GM23248 (cell line): ENCODE data around the gene P3H3. TPM values are rescaled to one million over a fixed set of nuclear protein-coding genes. Genes with fewer than 3 reads are reported as not detected.

Experiments used
- DNase-seq: peaks from one replicate; pipeline ENCODE4 v3.0.0-alpha.2; 2015
- H2AFZ ChIP-seq: fragments of 200-600 bp; sonication (generic); 2 replicates; pipeline ENCODE4 v1.6.1; 2016; ENCODE audit warnings: antibody characterized with exemption
- H3F3A ChIP-seq: fragments of 200-600 bp; sonication (generic); 2 replicates; pipeline ENCODE4 v1.6.1; 2016; ENCODE audit warnings: mild to moderate bottlenecking, antibody characterized with exemption, mixed run types; ENCODE audit not compliant: insufficient read depth
- H3K27ac ChIP-seq: fragments of 200-600 bp; sonication (generic); 2 replicates; pipeline ENCODE4 v1.5.1; 2016; ENCODE audit warnings: mild to moderate bottlenecking
- H3K27me3 ChIP-seq: fragments of 200-600 bp; sonication (generic); replicated peaks from 2 replicates; pipeline ENCODE4 v1.6.1; 2016; ENCODE audit warnings: mild to moderate bottlenecking; ENCODE audit not compliant: insufficient read depth
- H3K36me3 ChIP-seq: fragments of 200-600 bp; sonication (generic); 2 replicates; pipeline ENCODE4 v1.6.1; 2016; ENCODE audit warnings: low read depth, mild to moderate bottlenecking
- H3K4me1 ChIP-seq: fragments of 200-600 bp; sonication (generic); 2 replicates; pipeline ENCODE4 v1.6.1; 2016; ENCODE audit warnings: mild to moderate bottlenecking; ENCODE audit not compliant: insufficient read depth
- H3K4me2 ChIP-seq: fragments of 200-600 bp; sonication (generic); one replicate; pipeline ENCODE4 v1.6.1; 2016; ENCODE audit warnings: mild to moderate bottlenecking; ENCODE audit not compliant: unreplicated experiment
- H3K4me3 ChIP-seq: fragments of 200-600 bp; sonication (generic); 2 replicates; pipeline ENCODE4 v1.5.1; 2016; ENCODE audit warnings: mild to moderate bottlenecking
- H3K79me2 ChIP-seq: fragments of 200-600 bp; sonication (generic); 2 replicates; pipeline ENCODE4 v1.6.1; 2016; ENCODE audit warnings: mild to moderate bottlenecking; ENCODE audit not compliant: insufficient read depth
- H3K9ac ChIP-seq: fragments of 200-600 bp; sonication (generic); 2 replicates; pipeline ENCODE4 v1.6.1; 2016; ENCODE audit warnings: mild to moderate bottlenecking
- H3K9me2 ChIP-seq: fragments of 200-600 bp; sonication (generic); 2 replicates; pipeline ENCODE4 v1.6.1; 2016; ENCODE audit warnings: mixed run types, mild to moderate bottlenecking, moderate library complexity; ENCODE audit not compliant: insufficient read depth
- H3K9me3 ChIP-seq: fragments of 200-600 bp; sonication (generic); one replicate; pipeline ENCODE4 v1.6.1; 2017; ENCODE audit warnings: low read depth
- H4K20me1 ChIP-seq: fragments of 200-600 bp; sonication (generic); 2 replicates; pipeline ENCODE4 v1.6.0; 2016; ENCODE audit not compliant: insufficient read depth
- EZH2 ChIP-seq: fragments of 200-600 bp; sonication (generic); IDR thresholded peaks from 2 replicates; pipeline ENCODE4 v1.6.1; 2018; ENCODE audit warnings: antibody characterized with exemption, mild to moderate bottlenecking; ENCODE audit not compliant: insufficient read depth, poor library complexity, severe bottlenecking
- EZH2phosphoT487 ChIP-seq: fragments of 200-600 bp; sonication (generic); IDR thresholded peaks from 2 replicates; pipeline ENCODE4 v1.6.1; 2018; ENCODE audit warnings: antibody characterized with exemption, moderate library complexity, mild to moderate bottlenecking, low read depth; ENCODE audit not compliant: insufficient read depth
- WGBS, 2 experiments: methylation state at CpG; one replicate each; pipeline ENCODE4 v1.1.6; 2015 to 2017; ENCODE audit warnings: low lambda C conversion rate in 2 of 2, low coverage in 1 of 2; ENCODE audit errors: missing lambda C conversion rate in 2 of 2; 5-methylcytosine and 5-hydroxymethylcytosine counted together
- in situ Hi-C: fragments of 300-500 bp; cut with MboI; formaldehyde crosslinking; loops from 2 replicates; pipeline ENCODE4 v1.15.0; 2020
- polyA plus RNA-seq: library from polyadenylated mRNA; unstranded; fragments of >200 nt; fragmentation: Nextera tagmentation; extraction: Ambion mirVana; gene quantifications from 2 replicates; pipeline ENCODE4 v1.2.1, GENCODE V29; 2016
- total RNA-seq: library from RNA; depleted of rRNA; stranded (reverse); fragments of >200 nt; shearing (Covaris generic); gene quantifications from 2 replicates; pipeline ENCODE4 v1.2.3, GENCODE V29; 2014

P3H3 gene
- total and polyA plus RNA-seq, 2 experiments from 2014 or later: 37.6 to 43.0 TPM

GRCh38 chr12:6849427-6849826 lies 21.2 kb downstream of the P3H3 start:
- 80 to 91% methylated on average over 2 of the region's 2 CpGs for WGBS, 2 experiments
- H3K9me3 ChIP-seq: no peaks in the 10 kb centered on the region
- peaks cover 45% of the 10 kb centered on the region for H3K79me2 ChIP-seq
- H3K36me3 ChIP-seq: peaks cover 21% of the 10 kb centered on the region; the same call in 1 of the 2 replicates
- H3K27ac ChIP-seq: no peak overlapping the region
- peaks cover 17% of the 10 kb centered on the region for H3F3A ChIP-seq
- H4K20me1 ChIP-seq: no peaks in the 10 kb centered on the region
- H3K4me3 ChIP-seq: no peak overlapping the region
- H2AFZ ChIP-seq: no peak overlapping the region
- no peaks in the 10 kb centered on the region for H3K9me2 ChIP-seq
- no peak for TF ChIP-seq EZH2phosphoT487
- no peak for DNase-seq
- no peaks in the 10 kb centered on the region for H3K27me3 ChIP-seq
- in situ Hi-C loops: no loop called here
- H3K4me1 ChIP-seq: peaks cover 13% of the 10 kb centered on the region
- H3K4me2 ChIP-seq: no peak overlapping the region
- no peak overlapping the region for H3K9ac ChIP-seq

DNA sequence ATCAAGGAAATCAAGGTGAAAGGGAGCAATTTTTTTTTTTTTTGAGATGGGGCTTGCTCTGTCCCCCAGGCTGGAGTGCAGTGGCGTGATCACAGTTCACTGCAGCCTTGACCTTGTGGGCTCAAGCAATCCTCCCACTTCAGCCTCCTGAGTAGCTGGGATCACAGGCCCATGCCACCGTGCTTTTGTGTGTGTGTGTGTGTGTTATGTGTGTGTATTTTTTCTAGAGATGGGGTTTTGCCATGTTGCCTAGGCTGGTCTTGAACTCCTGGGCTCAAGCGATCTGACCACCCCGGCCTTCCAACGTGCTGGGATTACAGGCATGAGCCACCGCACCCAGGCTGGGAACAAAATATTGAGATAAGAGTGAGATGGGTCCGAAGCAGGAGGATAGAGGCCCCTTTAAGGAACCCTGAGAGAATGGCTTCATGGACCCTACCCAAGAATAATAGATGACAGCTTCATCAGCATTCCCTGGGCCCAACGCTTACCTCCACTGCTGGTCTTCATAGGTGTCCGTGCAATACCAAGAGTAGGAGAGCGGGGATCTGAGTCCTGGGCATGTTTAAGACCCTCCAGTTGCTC lies 21.9 kb downstream of the P3H3 start:
- WGBS, 2 experiments: 48 to 50% methylated on average over 10 of the region's 10 CpGs
- peak overlapping the region; percentile 91 for H3K9ac ChIP-seq
- peaks cover 14% of the 10 kb centered on the region; the same call in 1 of the 2 replicates for H3K36me3 ChIP-seq
- no peak overlapping the region for H2AFZ ChIP-seq
- no peaks in the 10 kb centered on the region for H3K9me3 ChIP-seq
- H3K27ac ChIP-seq: no peak overlapping the region
- H3K4me2 ChIP-seq: peak overlapping the region; percentile 90
- peaks cover 52% of the 10 kb centered on the region for H3K79me2 ChIP-seq
- H3K4me1 ChIP-seq: peaks cover 14% of the 10 kb centered on the region
- in situ Hi-C loops: no loop called here
- H3K4me3 ChIP-seq: peak overlapping the region; percentile 89
- H3K27me3 ChIP-seq: no peaks in the 10 kb centered on the region
- no peak for DNase-seq
- no peaks in the 10 kb centered on the region for H4K20me1 ChIP-seq
- H3F3A ChIP-seq: peaks cover 17% of the 10 kb centered on the region
- TF ChIP-seq EZH2 (no peak), EZH2phosphoT487 (no peak)
- H3K9me2 ChIP-seq: no peaks in the 10 kb centered on the region

DNA sequence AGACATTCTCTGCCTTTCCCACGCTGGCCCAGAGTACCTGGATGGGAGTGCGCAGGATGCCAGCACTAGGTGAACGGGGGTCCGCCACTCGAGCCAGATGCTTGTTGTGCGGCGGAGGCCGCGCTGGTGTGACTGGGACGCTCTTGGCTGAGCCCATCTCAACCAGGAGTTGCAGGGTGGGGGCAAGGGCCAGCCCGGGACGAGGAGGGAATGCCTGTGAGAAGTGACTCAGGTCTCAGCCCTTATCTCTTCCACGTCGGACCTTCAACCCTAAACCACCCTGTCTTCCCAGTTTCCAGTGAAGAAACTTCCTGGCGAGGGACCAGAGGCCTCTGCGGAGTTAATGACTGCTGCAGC lies 22.6 kb downstream of the P3H3 start:
- Histone ChIP-seq H3F3A (peaks cover 17% of the 10 kb centered on the region), H3K79me2 (peaks cover 59% of the 10 kb centered on the region), H3K9me2 (no peaks in the 10 kb centered on the region), H4K20me1 (no peaks in the 10 kb centered on the region), H3K27me3 (no peaks in the 10 kb centered on the region), H3K36me3 (peaks cover 13% of the 10 kb centered on the region; the same call in 1 of the 2 replicates), H3K9me3 (no peaks in the 10 kb centered on the region), H3K4me1 (peaks cover 14% of the 10 kb centered on the region), H3K27ac (no peak overlapping the region), H2AFZ (no peak overlapping the region), H3K9ac (peak overlapping the region; percentile 91), H3K4me3 (peak overlapping the region; percentile 89), H3K4me2 (peak overlapping the region; percentile 90)
- TF ChIP-seq EZH2: no peak
- TF ChIP-seq EZH2phosphoT487: no peak
- WGBS, 2 experiments: 50 to 51% methylated on average over 16 of the region's 16 CpGs
- in situ Hi-C loops: no loop called here
- no peak for DNase-seq

GRCh38 chr12:6851153-6851920 lies 23.1 kb downstream of the P3H3 start, which contains the start of gene CDCA3:
TSS of gene CDCA3 (minus strand) at chr12:6851286. CDS start at chr12:6850952, 334 bp downstream.
- H3F3A ChIP-seq: peaks cover 17% of the 10 kb centered on the region
- in situ Hi-C loops: no loop called here
- H3K4me3 ChIP-seq: peak within 1 kb of the TSS; percentile 89
- peaks cover 65% of the 10 kb centered on the region for H3K79me2 ChIP-seq
- DNase-seq: peak; percentile 99
- TF ChIP-seq EZH2: no peak
- TF ChIP-seq EZH2phosphoT487: no peak
- H2AFZ ChIP-seq: peak within 1 kb of the TSS; percentile 91
- peaks cover 10% of the 10 kb centered on the region; the same call in 1 of the 2 replicates for H3K36me3 ChIP-seq
- no peaks in the 10 kb centered on the region for H3K27me3 ChIP-seq
- peak within 1 kb of the TSS; percentile 90 for H3K4me2 ChIP-seq
- WGBS, 2 experiments: 0 to 1% methylated on average over 37 of the region's 37 CpGs
- H3K27ac ChIP-seq: peak within 1 kb of the TSS; percentile 77
- H3K9me3 ChIP-seq: no peaks in the 10 kb centered on the region
- H3K9me2 ChIP-seq: no peaks in the 10 kb centered on the region
- peaks cover 14% of the 10 kb centered on the region for H3K4me1 ChIP-seq
- H3K9ac ChIP-seq: peak within 1 kb of the TSS; percentile 91
- no peaks in the 10 kb centered on the region for H4K20me1 ChIP-seq
